DOHH2 (cell line): ENCODE measurements around the gene RPS2.

ENCODE experiments used
- EZH2phosphoT487 ChIP-seq: fragments of 200-600 bp; sonication (generic); IDR thresholded peaks from 2 replicates; pipeline ENCODE4 v1.6.1; 2017; ENCODE audit warnings: borderline replicate concordance, mild to moderate bottlenecking, antibody characterized with exemption, low read length, moderate library complexity, mixed read lengths
- TF ChIP-seq, protein P1 (sequence below): fragments of 200-600 bp; sonication (generic); IDR thresholded peaks from one replicate; pipeline ENCODE4 v1.5.1; 2014; ENCODE audit warnings: antibody characterized with exemption, mild to moderate bottlenecking, low read depth, low read length; ENCODE audit not compliant: poor library complexity, severe bottlenecking

DNA sequence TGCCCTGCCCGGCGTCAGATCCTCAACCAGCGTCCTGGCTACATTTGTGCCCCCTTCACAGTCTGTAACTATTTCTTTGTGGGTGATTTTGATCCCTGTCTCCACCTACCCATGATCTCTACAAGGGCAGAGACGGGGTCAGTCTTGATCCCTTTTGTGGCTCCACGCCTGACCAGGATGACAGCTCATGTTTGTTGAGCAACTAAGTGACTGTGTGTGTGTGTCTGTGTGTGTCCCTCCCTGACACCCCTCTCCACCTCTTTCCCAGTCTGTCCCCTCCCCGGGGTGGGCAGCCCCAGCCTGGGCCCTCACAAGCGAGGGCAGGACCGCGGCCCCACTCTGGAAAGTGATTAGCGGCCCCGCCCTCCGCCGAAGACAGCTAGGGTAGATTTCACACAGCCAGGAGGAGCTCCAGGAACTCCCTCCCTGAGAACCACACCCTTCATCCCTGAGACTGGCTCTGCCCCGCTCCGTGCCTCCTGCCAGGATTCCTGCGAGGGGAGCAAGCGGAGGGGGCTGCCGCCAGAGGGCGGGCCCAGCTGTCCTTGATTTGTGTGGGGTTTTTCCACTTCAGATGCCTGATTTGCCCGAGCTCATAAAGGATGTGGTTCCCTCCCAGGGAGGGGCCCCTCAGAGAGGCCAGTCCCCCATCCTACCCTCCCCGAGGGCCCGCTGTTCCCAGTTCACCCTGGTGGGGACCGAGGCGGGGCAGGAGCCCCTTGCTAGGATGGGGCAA is 41.2 kb downstream of the RPS2 start:
- TF ChIP-seq, protein P1, sequence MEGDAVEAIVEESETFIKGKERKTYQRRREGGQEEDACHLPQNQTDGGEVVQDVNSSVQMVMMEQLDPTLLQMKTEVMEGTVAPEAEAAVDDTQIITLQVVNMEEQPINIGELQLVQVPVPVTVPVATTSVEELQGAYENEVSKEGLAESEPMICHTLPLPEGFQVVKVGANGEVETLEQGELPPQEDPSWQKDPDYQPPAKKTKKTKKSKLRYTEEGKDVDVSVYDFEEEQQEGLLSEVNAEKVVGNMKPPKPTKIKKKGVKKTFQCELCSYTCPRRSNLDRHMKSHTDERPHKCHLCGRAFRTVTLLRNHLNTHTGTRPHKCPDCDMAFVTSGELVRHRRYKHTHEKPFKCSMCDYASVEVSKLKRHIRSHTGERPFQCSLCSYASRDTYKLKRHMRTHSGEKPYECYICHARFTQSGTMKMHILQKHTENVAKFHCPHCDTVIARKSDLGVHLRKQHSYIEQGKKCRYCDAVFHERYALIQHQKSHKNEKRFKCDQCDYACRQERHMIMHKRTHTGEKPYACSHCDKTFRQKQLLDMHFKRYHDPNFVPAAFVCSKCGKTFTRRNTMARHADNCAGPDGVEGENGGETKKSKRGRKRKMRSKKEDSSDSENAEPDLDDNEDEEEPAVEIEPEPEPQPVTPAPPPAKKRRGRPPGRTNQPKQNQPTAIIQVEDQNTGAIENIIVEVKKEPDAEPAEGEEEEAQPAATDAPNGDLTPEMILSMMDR, result no peak
- no peak for TF ChIP-seq EZH2phosphoT487
